Peyer's patch (tissue), 4 donors: ENCODE measurements around the gene BICRA.

ENCODE experiments used
- CTCF ChIP-seq, 6 experiments: fragments of 450-650 bp in 4 of 6; fragments of 200-600 bp in 2 of 6; sonication (generic) in 1 of 6; IDR thresholded peaks; one replicate each; pipeline ENCODE4 v1.5.1; 2017 to 2019; ENCODE audit warnings: antibody characterized with exemption in 6 of 6, mild to moderate bottlenecking in 3 of 6, moderate library complexity in 1 of 6
- POLR2A ChIP-seq, 2 donors: fragments of 450-650 bp; IDR thresholded peaks; one replicate each; pipeline ENCODE4 v1.5.1; 2017; ENCODE audit warnings: antibody characterized with exemption in 2 of 2, mild to moderate bottlenecking in 2 of 2, moderate library complexity in 2 of 2

GRCh38 chr19:47696635-47697034 is 87.7 kb downstream of the BICRA start:
- TF ChIP-seq POLR2A (IDR thresholded peaks at IDR 0.05), result no peak
- no peak for TF ChIP-seq CTCF (IDR thresholded peaks at IDR 0.05)
